ENCODE measurements around the gene ANKRD9. TPM values are rescaled to one million over a fixed set of nuclear protein-coding genes. Genes with fewer than 3 reads are reported as not detected.

Gene ANKRD9
- total and polyA plus RNA-seq, 9 of the 15 experiments (the other 6 are each of a cell fraction or from before 2014, with no cell fraction given) = 0.04 to 32.9 (median 5.3) TPM

- TF ChIP-seq CXXC5 (CRISPR knock-in tag; IDR thresholded peaks at IDR 0.05) = 0 out of 2 replicates have a peak, but pooled peaks have one; percentile 29
- no peak for TF ChIP-seq ZKSCAN1 (IDR thresholded peaks at IDR 0.05; ENCODE audit: low read depth, low read length)
- TF ChIP-seq HLTF (IDR thresholded peaks at IDR 0.05) = no peak
- TF ChIP-seq HDAC3 (IDR thresholded peaks at IDR 0.05; ENCODE audit: borderline replicate concordance, partially characterized antibody) = no peak
- no peak for TF ChIP-seq U2AF1 (optimal IDR thresholded peaks at IDR 0.05; ENCODE audit: low read depth, low read length)
- TF ChIP-seq NEUROD1 (IDR thresholded peaks at IDR 0.05; ENCODE audit: borderline replicate concordance, low read depth, low read length, partially characterized antibody) = no peak
- 0 out of 2 replicates have a peak, but pooled peaks have one; percentile 46 for TF ChIP-seq ZNF511 (CRISPR knock-in tag; IDR thresholded peaks at IDR 0.05)
- TF ChIP-seq SAP30 (IDR thresholded peaks at IDR 0.05; ENCODE audit: borderline replicate concordance, insufficient read depth, low read depth, low read length, poor library complexity, severe bottlenecking) = peak; percentile 68
- TF ChIP-seq SUPT5H (IDR thresholded peaks at IDR 0.05) = 0 out of 2 replicates have a peak, but pooled peaks have one; percentile 52
- TF ChIP-seq TAF9B (IDR thresholded peaks at IDR 0.05; ENCODE audit: partially characterized antibody) = no peak
- peak; percentile 29 for TF ChIP-seq POLR2A (conservative IDR thresholded peaks at IDR 0.05)
- no peak for TF ChIP-seq GTF2E2 (tag; IDR thresholded peaks at IDR 0.05)
- TF ChIP-seq ZNF124 (CRISPR knock-in tag; IDR thresholded peaks at IDR 0.05) = no peak
- TF ChIP-seq MYBL2 (IDR thresholded peaks at IDR 0.05; ENCODE audit: low read depth) = no peak
- TF ChIP-seq MYBL2 (CRISPR knock-in tag; IDR thresholded peaks at IDR 0.05; ENCODE audit: borderline replicate concordance) = no peak
- TF ChIP-seq ZNF165 (CRISPR knock-in tag; IDR thresholded peaks at IDR 0.05; ENCODE audit: borderline replicate concordance) = no peak
- no peak for TF ChIP-seq ZFP91 (CRISPR knock-in tag; IDR thresholded peaks at IDR 0.05)
- TF ChIP-seq POLR2AphosphoS5 (IDR thresholded peaks at IDR 0.05; ENCODE audit: control insufficient read depth, insufficient read depth, low read depth, low read length) = 0 out of 2 replicates have a peak, but pooled peaks have one; percentile 10
- no peak for TF ChIP-seq ZMIZ1 (IDR thresholded peaks at IDR 0.05; ENCODE audit: low read depth in 2 of 2, low read length in 2 of 2)
- TF ChIP-seq HNRNPH1 (optimal IDR thresholded peaks at IDR 0.05; ENCODE audit: low read depth, low read length) = no peak
- no peak for TF ChIP-seq CHD2 (IDR thresholded peaks at IDR 0.05; ENCODE audit: low read depth, low read length)
- no peak for TF ChIP-seq DACH1 (IDR thresholded peaks at IDR 0.05; ENCODE audit: partially characterized antibody)
- TF ChIP-seq EZH2 (IDR thresholded peaks at IDR 0.05; ENCODE audit: borderline replicate concordance, low read depth, low read length) = no peak
These were observed 516 bp downstream of the ANKRD9 start (continued) for GRCh38 chr14:102508774-102509745.
